ENCODE results near the gene ACAT2.
"Not testable (repeated sequence)": the region's sequence is repeated elsewhere in the genome, so short reads cannot be mapped to it uniquely, and the experiment has no call there.

ACAT2 gene

GRCh38 chr6:159732550-159732949, 29.3 kb upstream of the ACAT2 start:
- not testable (repeated sequence) for DNase-seq

GRCh38 chr6:159733395-159733794, 28.4 kb upstream of the ACAT2 start:
- DNase-seq: not testable (repeated sequence)

GRCh38 chr6:159736908-159737307, 24.9 kb upstream of the ACAT2 start:
- no peak for DNase-seq

- no peak for DNase-seq
These were observed 22.5 kb upstream of the ACAT2 start for GRCh38 chr6:159739341-159739740.

- DNase-seq: no peak
These were observed 19.7 kb upstream of the ACAT2 start for GRCh38 chr6:159742165-159742564.

- DNase-seq: no peak
These were observed 16.8 kb upstream of the ACAT2 start for GRCh38 chr6:159745081-159745480.

- no peak for DNase-seq
These were observed 15.1 kb upstream of the ACAT2 start for GRCh38 chr6:159746759-159747158.

- DNase-seq: not testable (repeated sequence)
These were observed 13.7 kb upstream of the ACAT2 start for GRCh38 chr6:159748127-159748526.

GRCh38 chr6:159751448-159751847, 10.4 kb upstream of the ACAT2 start:
- DNase-seq: no peak

- no peak for DNase-seq
These were observed 8.6 kb upstream of the ACAT2 start for GRCh38 chr6:159753081-159753872.

- DNase-seq: no peak
These were observed 7.4 kb upstream of the ACAT2 start for GRCh38 chr6:159754401-159754800.

- DNase-seq: no peak
These were observed 6.6 kb upstream of the ACAT2 start for GRCh38 chr6:159754959-159755914.

- DNase-seq: no peak
These were observed 5.3 kb upstream of the ACAT2 start for GRCh38 chr6:159756508-159756907.

GRCh38 chr6:159758031-159759001, 3.5 kb upstream of the ACAT2 start:
- no peak for DNase-seq

GRCh38 chr6:159759645-159760044, 2.2 kb upstream of the ACAT2 start:
- no peak for DNase-seq

GRCh38 chr6:159760602-159761057, 1.2 kb upstream of the ACAT2 start:
- no peak for DNase-seq

GRCh38 chr6:159761129-159761872, 544 bp upstream of the ACAT2 start:
- DNase-seq: peak in 1 of 2 experiments; percentile 19

- peak; percentile 3 to 13 for DNase-seq
These were observed 942 bp downstream of the ACAT2 start for GRCh38 chr6:159762681-159763293.

- no peak for DNase-seq
These were observed 5.1 kb downstream of the ACAT2 start for GRCh38 chr6:159766906-159767305.

GRCh38 chr6:159769470-159769869, 7.6 kb downstream of the ACAT2 start:
- no peak for DNase-seq

GRCh38 chr6:159772196-159772595, 10.4 kb downstream of the ACAT2 start:
- DNase-seq: no peak

All from stimulated activated CD4-positive, alpha-beta T cell treated with anti-CD3 and anti-CD28 coated beads, Interleukin-4, amount 100 ng/mL, for 4 hours (primary cell).